HepG2 (cell line): ENCODE data around the gene SDC1. TPM values are rescaled to one million over a fixed set of nuclear protein-coding genes. Genes with fewer than 3 reads are reported as not detected.

Experiments used
- ATF3 ChIP-seq: sonication (generic); formaldehyde crosslinking; IDR thresholded peaks from 2 replicates; pipeline ENCODE4 v1.4.0; 2020; ENCODE audit warnings: missing genetic modification reagents
- CAMTA2 ChIP-seq: sonication (generic); formaldehyde crosslinking; IDR thresholded peaks from 2 replicates; pipeline ENCODE4 v1.4.0; 2020; ENCODE audit warnings: mild to moderate bottlenecking, missing genetic modification reagents, borderline replicate concordance
- CHD4 ChIP-seq: fragments of 200-600 bp; sonication (generic); IDR thresholded peaks from 2 replicates; pipeline ENCODE4 v1.7.0; 2017; ENCODE audit warnings: mild to moderate bottlenecking, low read length, borderline replicate concordance
- FOXP1 ChIP-seq, 2 experiments: fragments of 450-650 bp in 1 of 2; IDR thresholded peaks; 2 replicates each; pipeline ENCODE4 v1.6.1; 2017 to 2018; ENCODE audit warnings: antibody characterized with exemption in 1 of 2
- HNRNPLL ChIP-seq: fragments of 200-400 bp; formaldehyde crosslinking; IDR thresholded peaks from 2 replicates; pipeline ENCODE4 v1.6.1; 2017; ENCODE audit warnings: mild to moderate bottlenecking, low read depth, low read length; ENCODE audit not compliant: poor library complexity, severe bottlenecking
- JUN ChIP-seq: sonication (generic); formaldehyde crosslinking; IDR thresholded peaks from 2 replicates; pipeline ENCODE4 v1.4.0; 2020; ENCODE audit warnings: mild to moderate bottlenecking, missing genetic modification reagents
- KLF16 ChIP-seq, 2 experiments: sonication (generic) in 1 of 2; formaldehyde crosslinking in 1 of 2; IDR thresholded peaks; 2 replicates each; pipeline versions ENCODE4 v1.6.1 to v1.8.0; 2016 to 2023; ENCODE audit warnings: missing genetic modification reagents in 2 of 2, missing compliant biosample characterization in 1 of 2
- NPAS2 ChIP-seq: sonication (generic); formaldehyde crosslinking; IDR thresholded peaks from 2 replicates; pipeline ENCODE4 v1.8.0; 2022; ENCODE audit warnings: mild to moderate bottlenecking, missing genetic modification reagents, borderline replicate concordance
- NR2C2 ChIP-seq: sonication (generic); formaldehyde crosslinking; IDR thresholded peaks from 2 replicates; pipeline ENCODE4 v1.4.0; 2020; ENCODE audit warnings: missing genetic modification reagents, mild to moderate bottlenecking, moderate library complexity, borderline replicate concordance
- PATZ1 ChIP-seq: sonication (generic); formaldehyde crosslinking; IDR thresholded peaks from 2 replicates; pipeline ENCODE4 v1.4.0; 2020; ENCODE audit warnings: missing genetic modification reagents
- PLRG1 ChIP-seq: fragments of 450-650 bp; conservative IDR thresholded peaks from 2 replicates; pipeline ENCODE4 v1.6.1; 2016
- POLR2A ChIP-seq, 2 experiments: IDR thresholded peaks; 2 replicates each; pipeline ENCODE4 v1.6.1; 2011; ENCODE audit warnings: low read depth in 2 of 2, low read length in 2 of 2, mild to moderate bottlenecking in 1 of 2, moderate library complexity in 1 of 2; ENCODE audit not compliant: insufficient read depth in 1 of 2
- RBM22 ChIP-seq: fragments of 200-400 bp; formaldehyde crosslinking; optimal IDR thresholded peaks from 2 replicates; pipeline ENCODE3; 2017; ENCODE audit warnings: mild to moderate bottlenecking, low read length, moderate library complexity
- SATB2 ChIP-seq: sonication (generic); formaldehyde crosslinking; IDR thresholded peaks from 2 replicates; pipeline ENCODE4 v1.5.0; 2020; ENCODE audit warnings: missing genetic modification reagents
- ZFP36L1 ChIP-seq: sonication (generic); formaldehyde crosslinking; IDR thresholded peaks from 2 replicates; pipeline ENCODE4 v1.8.0; 2022; ENCODE audit warnings: mild to moderate bottlenecking, missing genetic modification reagents, moderate library complexity
- ZNF281 ChIP-seq: sonication (generic); formaldehyde crosslinking; IDR thresholded peaks from 2 replicates; pipeline ENCODE4 v1.4.0; 2020; ENCODE audit warnings: missing genetic modification reagents, borderline replicate concordance
- ZNF569 ChIP-seq: sonication (generic); formaldehyde crosslinking; IDR thresholded peaks from 2 replicates; pipeline ENCODE4 v1.5.0; 2020; ENCODE audit warnings: mild to moderate bottlenecking, missing genetic modification reagents, moderate library complexity, borderline replicate concordance
- ZNF576 ChIP-seq: sonication (generic); formaldehyde crosslinking; IDR thresholded peaks from 2 replicates; pipeline ENCODE4 v1.4.0; 2020; ENCODE audit warnings: mild to moderate bottlenecking, missing genetic modification reagents
- ZNF597 ChIP-seq: sonication (generic); formaldehyde crosslinking; IDR thresholded peaks from 2 replicates; pipeline ENCODE4 v1.5.0; 2020; ENCODE audit warnings: missing genetic modification reagents
- ZNF761 ChIP-seq: sonication (generic); formaldehyde crosslinking; conservative IDR thresholded peaks from 2 replicates; pipeline ENCODE4 v1.4.0; 2020; ENCODE audit warnings: mild to moderate bottlenecking, missing genetic modification reagents
- polyA plus RNA-seq, 8 experiments: library from polyadenylated mRNA; depleted of rRNA in 3 of 8; stranded (reverse) in 7 of 8; unstranded in 1 of 8; fragments of >200 nt; fragmentation: Illumina TruSeq in 4 of 8; extraction: Trizol in 4 of 8; gene quantifications; 2 replicates each; pipeline versions ENCODE4 v1.2.1 to v1.2.3, GENCODE V29; 2011 to 2016; ENCODE audit warnings: low read depth in 4 of 8, missing spikeins in 1 of 8, mixed read lengths in 1 of 8; ENCODE audit not compliant: insufficient read depth in 1 of 8
- total RNA-seq, 5 experiments: library from RNA; depleted of rRNA; stranded (reverse); fragments of >200 nt; fragmentation: Illumina TruSeq; extraction: Trizol; gene quantifications; 2 replicates each; pipeline ENCODE4 v1.2.3, GENCODE V29; 2016; ENCODE audit warnings: low read depth in 1 of 5

The SDC1 gene
- total and polyA plus RNA-seq, 2 of the 13 experiments (the other 11 are each of a cell fraction or from before 2014, with no cell fraction given): 108 to 119 TPM

- no peak for TF ChIP-seq ZNF597 (CRISPR knock-in tag)
- peak in 1 of 2 experiments; percentile 81; a peak in 2 of 4 replicates for TF ChIP-seq KLF16 (CRISPR knock-in tag; IDR thresholded peaks at IDR 0.05)
- TF ChIP-seq RBM22: peak; percentile 46
- no peak for TF ChIP-seq HNRNPLL
- TF ChIP-seq ATF3 (CRISPR knock-in tag): peak; percentile 51; the same call in 1 of the 2 replicates
- TF ChIP-seq PATZ1 (CRISPR knock-in tag): peak; percentile 83
- peak; percentile 69; the same call in 1 of the 2 replicates for TF ChIP-seq ZNF281 (CRISPR knock-in tag)
- no peak for TF ChIP-seq ZNF576 (CRISPR knock-in tag)
- no peak; the same call in 1 of the 2 replicates for TF ChIP-seq CAMTA2 (CRISPR knock-in tag)
- TF ChIP-seq NPAS2 (CRISPR knock-in tag): no peak
- TF ChIP-seq ZFP36L1 (CRISPR knock-in tag): peak; percentile 79; the same call in 1 of the 2 replicates
- TF ChIP-seq CHD4: peak; percentile 99
- TF ChIP-seq SATB2: no peak
- peak; percentile 94 for TF ChIP-seq NR2C2 (CRISPR knock-in tag)
- TF ChIP-seq PLRG1: no peak
- TF ChIP-seq ZNF569 (CRISPR knock-in tag): no peak
- TF ChIP-seq JUN (CRISPR knock-in tag): peak; percentile 55; the same call in 1 of the 2 replicates
- no peak for TF ChIP-seq FOXP1 (IDR thresholded peaks at IDR 0.05)
- peak; percentile 72; the same call in 1 of the 2 replicates for TF ChIP-seq FOXP1 (CRISPR knock-in tag; IDR thresholded peaks at IDR 0.05)
- peak in 1 of 2 experiments; percentile 56; a peak in 2 of 4 replicates for TF ChIP-seq POLR2A (IDR thresholded peaks at IDR 0.05; ENCODE audit: insufficient read depth in 1 of 2, low read depth in 2 of 2, low read length in 2 of 2)
- TF ChIP-seq ZNF761 (CRISPR knock-in tag): 0 out of 2 replicates have a peak, but pooled peaks have one; percentile 89
Measured at GRCh38 chr2:20215183-20216040, 9.5 kb downstream of the SDC1 start (continued).
